Measurements from ENCODE around the gene DHRS7C. TPM values are rescaled to one million over a fixed set of nuclear protein-coding genes. Genes with fewer than 3 reads are reported as not detected.
A peak's percentile ranks its signal among the peaks of the same experiment; 100 is the strongest.
"Not testable (repeated sequence)": the region's sequence is repeated elsewhere in the genome, so short reads cannot be mapped to it uniquely, and the experiment has no call there.

DHRS7C gene
- total RNA-seq, 1 donor from 2014 or later, result not detected

GRCh38 chr17:9798008-9798407 lies 6.6 kb upstream of the DHRS7C start:
- FAIRE-seq, result peak; percentile 32
- TF ChIP-seq CTCF (IDR thresholded peaks at IDR 0.05; ENCODE audit: insufficient read depth, low read length, severe bottlenecking), result no peak
- H3K4me3 ChIP-seq (ENCODE audit: low read depth, low read length), result no peak overlapping the region
- DNase-seq (ENCODE audit: low read depth), result no peak
- no peaks in the 10 kb centered on the region for H3K27me3 ChIP-seq (ENCODE audit: control insufficient read depth, insufficient read depth, low read length)
- H3K36me3 ChIP-seq (ENCODE audit: control insufficient read depth, insufficient read depth, low read length), result no peaks in the 10 kb centered on the region

- Histone ChIP-seq H3K27me3 (ENCODE audit: control insufficient read depth, insufficient read depth, low read length) (no peaks in the 10 kb centered on the region), H3K4me3 (ENCODE audit: low read depth, low read length) (no peak overlapping the region), H3K36me3 (ENCODE audit: control insufficient read depth, insufficient read depth, low read length) (no peaks in the 10 kb centered on the region)
- no peak for TF ChIP-seq CTCF (IDR thresholded peaks at IDR 0.05; ENCODE audit: insufficient read depth, low read length, severe bottlenecking)
- no peak for FAIRE-seq
- DNase-seq (ENCODE audit: low read depth), result peak; percentile 54
Observed at GRCh38 chr17:9792181-9792840, 919 bp upstream of the DHRS7C start.

GRCh38 chr17:9790316-9790715 lies 1.1 kb downstream of the DHRS7C start:
- H3K27me3 ChIP-seq (ENCODE audit: control insufficient read depth, insufficient read depth, low read length), result no peaks in the 10 kb centered on the region
- H3K4me3 ChIP-seq (ENCODE audit: low read depth, low read length), result no peak overlapping the region
- no peaks in the 10 kb centered on the region for H3K36me3 ChIP-seq (ENCODE audit: control insufficient read depth, insufficient read depth, low read length)
- DNase-seq (ENCODE audit: low read depth) (peak; percentile 25), FAIRE-seq (no peak)
- no peak for TF ChIP-seq CTCF (IDR thresholded peaks at IDR 0.05; ENCODE audit: insufficient read depth, low read length, severe bottlenecking)

GRCh38 chr17:9788601-9789000 lies 2.8 kb downstream of the DHRS7C start:
- Histone ChIP-seq H3K36me3 (ENCODE audit: control insufficient read depth, insufficient read depth, low read length) (no peaks in the 10 kb centered on the region), H3K4me3 (ENCODE audit: low read depth, low read length) (no peak overlapping the region), H3K27me3 (ENCODE audit: control insufficient read depth, insufficient read depth, low read length) (no peaks in the 10 kb centered on the region)
- FAIRE-seq (no peak), DNase-seq (ENCODE audit: low read depth) (no peak)
- TF ChIP-seq CTCF (IDR thresholded peaks at IDR 0.05; ENCODE audit: insufficient read depth, low read length, severe bottlenecking), result no peak

GRCh38 chr17:9784544-9784943 lies 6.8 kb downstream of the DHRS7C start:
- Histone ChIP-seq H3K4me3 (ENCODE audit: low read depth, low read length) (no peak overlapping the region), H3K36me3 (ENCODE audit: control insufficient read depth, insufficient read depth, low read length) (no peaks in the 10 kb centered on the region), H3K27me3 (ENCODE audit: control insufficient read depth, insufficient read depth, low read length) (no peaks in the 10 kb centered on the region)
- DNase-seq (ENCODE audit: low read depth), result no peak
- FAIRE-seq, result no peak
- TF ChIP-seq CTCF (IDR thresholded peaks at IDR 0.05; ENCODE audit: insufficient read depth, low read length, severe bottlenecking), result no peak

GRCh38 chr17:9783465-9783864 lies 7.9 kb downstream of the DHRS7C start:
- DNase-seq (ENCODE audit: low read depth); H3K27me3 ChIP-seq (ENCODE audit: control insufficient read depth, insufficient read depth, low read length); FAIRE-seq; H3K36me3 ChIP-seq (ENCODE audit: control insufficient read depth, insufficient read depth, low read length); H3K4me3 ChIP-seq (ENCODE audit: low read depth, low read length): not testable (repeated sequence)
